ENCODE measurements around the gene TRPM3. TPM values are rescaled to one million over a fixed set of nuclear protein-coding genes. Genes with fewer than 3 reads are reported as not detected.

TRPM3 gene
- total and polyA plus RNA-seq, 5 donors = 0.38 to 2.2 (median 1.2) TPM

- no peak for ATAC-seq
These were observed 601.3 kb downstream of the TRPM3 start for GRCh38 chr9:70519912-70520724.

GRCh38 chr9:70517926-70518610 lies 603.4 kb downstream of the TRPM3 start:
- no peak overlapping the region for H3K4me3 ChIP-seq (ENCODE audit: low read length)
- no peaks in the 10 kb centered on the region for H3K27me3 ChIP-seq (ENCODE audit: control insufficient read depth, insufficient read depth)
- 82% methylated on average over 1 of the region's 1 CpG for WGBS
- H3K4me1 ChIP-seq (ENCODE audit: control insufficient read depth, insufficient read depth, low read length) = no peaks in the 10 kb centered on the region
- no peak for DNase-seq
- H3K27ac ChIP-seq (ENCODE audit: low read length) = no peak overlapping the region
- no peak for ATAC-seq
- no peaks in the 10 kb centered on the region for H3K9me3 ChIP-seq (ENCODE audit: control insufficient read depth, low read length)
- intact Hi-C loops (cut with DNase I) = no loop called here

More at GRCh38 chr9:70519912-70520724, 601.3 kb downstream of the TRPM3 start:
- intact Hi-C loops (cut with DNase I) = no loop called here
- no peaks in the 10 kb centered on the region for H3K4me1 ChIP-seq (ENCODE audit: control insufficient read depth, insufficient read depth, low read length)
- H3K27me3 ChIP-seq (ENCODE audit: control insufficient read depth, insufficient read depth) = no peaks in the 10 kb centered on the region
- H3K27ac ChIP-seq (ENCODE audit: low read length) = no peak overlapping the region
- WGBS = 79% methylated on average over 11 of the region's 11 CpGs
- H3K9me3 ChIP-seq (ENCODE audit: control insufficient read depth, low read length) = no peaks in the 10 kb centered on the region
- no peak for DNase-seq
- H3K4me3 ChIP-seq (ENCODE audit: low read length) = no peak overlapping the region

- Histone ChIP-seq H3K4me1 (ENCODE audit: control insufficient read depth, insufficient read depth, low read length) (no peaks in the 10 kb centered on the region), H3K27me3 (ENCODE audit: control insufficient read depth, insufficient read depth) (no peaks in the 10 kb centered on the region), H3K9me3 (ENCODE audit: control insufficient read depth, low read length) (no peaks in the 10 kb centered on the region), H3K4me3 (ENCODE audit: low read length) (no peak overlapping the region), H3K27ac (ENCODE audit: low read length) (no peak overlapping the region)
- no peak for ATAC-seq
- no peak for DNase-seq
- intact Hi-C loops (cut with DNase I) = no loop called here
- 85% methylated on average over 2 of the region's 2 CpGs for WGBS
These were observed 607.1 kb downstream of the TRPM3 start for GRCh38 chr9:70514273-70514672.

GRCh38 chr9:70511858-70512257 lies 609.6 kb downstream of the TRPM3 start:
- H3K9me3 ChIP-seq (ENCODE audit: control insufficient read depth, low read length) = no peaks in the 10 kb centered on the region
- DNase-seq (no peak), ATAC-seq (no peak)
- intact Hi-C loops (cut with DNase I) = no loop called here
- H3K27me3 ChIP-seq (ENCODE audit: control insufficient read depth, insufficient read depth) = no peaks in the 10 kb centered on the region
- no peak overlapping the region for H3K27ac ChIP-seq (ENCODE audit: low read length)
- H3K4me3 ChIP-seq (ENCODE audit: low read length) = no peak overlapping the region
- H3K4me1 ChIP-seq (ENCODE audit: control insufficient read depth, insufficient read depth, low read length) = no peaks in the 10 kb centered on the region
- 94% methylated on average over 3 of the region's 3 CpGs for WGBS

GRCh38 chr9:70510157-70510770 lies 611.2 kb downstream of the TRPM3 start:
- Histone ChIP-seq H3K27me3 (ENCODE audit: control insufficient read depth, insufficient read depth) (no peaks in the 10 kb centered on the region), H3K9me3 (ENCODE audit: control insufficient read depth, low read length) (no peaks in the 10 kb centered on the region), H3K4me3 (ENCODE audit: low read length) (no peak overlapping the region), H3K27ac (ENCODE audit: low read length) (no peak overlapping the region), H3K4me1 (ENCODE audit: control insufficient read depth, insufficient read depth, low read length) (no peaks in the 10 kb centered on the region)
- 83% methylated on average over 3 of the region's 3 CpGs for WGBS
- peak in 1 of 2 donors; percentile 59 for ATAC-seq
- intact Hi-C loops (cut with DNase I) = no loop called here
- peak in 2 of 3 donors; percentile 59 to 72 for DNase-seq

- Histone ChIP-seq H3K4me1 (ENCODE audit: control insufficient read depth, insufficient read depth, low read length) (no peaks in the 10 kb centered on the region), H3K4me3 (ENCODE audit: low read length) (no peak overlapping the region), H3K27ac (ENCODE audit: low read length) (no peak overlapping the region), H3K27me3 (ENCODE audit: control insufficient read depth, insufficient read depth) (no peaks in the 10 kb centered on the region), H3K9me3 (ENCODE audit: control insufficient read depth, low read length) (no peaks in the 10 kb centered on the region)
- ATAC-seq = no peak
- WGBS = 79% methylated on average over 2 of the region's 2 CpGs
- intact Hi-C loops (cut with DNase I) = no loop called here
- no peak for DNase-seq
These were observed 615.3 kb downstream of the TRPM3 start for GRCh38 chr9:70506159-70506558.

- Histone ChIP-seq H3K27me3 (ENCODE audit: control insufficient read depth, insufficient read depth) (no peaks in the 10 kb centered on the region), H3K9me3 (ENCODE audit: control insufficient read depth, low read length) (no peaks in the 10 kb centered on the region), H3K27ac (ENCODE audit: low read length) (no peak overlapping the region), H3K4me1 (ENCODE audit: control insufficient read depth, insufficient read depth, low read length) (no peaks in the 10 kb centered on the region), H3K4me3 (ENCODE audit: low read length) (no peak overlapping the region)
- intact Hi-C loops (cut with DNase I) = no loop called here
- ATAC-seq (peak; percentile 37 to 57), DNase-seq (no peak)
- WGBS = 41% methylated on average over 4 of the region's 4 CpGs
These were observed 616.6 kb downstream of the TRPM3 start for GRCh38 chr9:70504834-70505233.

- no peak overlapping the region for H3K27ac ChIP-seq (ENCODE audit: low read length)
- 66% methylated on average over 1 of the region's 1 CpG for WGBS
- intact Hi-C loops (cut with DNase I) = no loop called here
- no peaks in the 10 kb centered on the region for H3K27me3 ChIP-seq (ENCODE audit: control insufficient read depth, insufficient read depth)
- DNase-seq = no peak
- H3K4me1 ChIP-seq (ENCODE audit: control insufficient read depth, insufficient read depth, low read length) = peaks cover 3% of the 10 kb centered on the region
- H3K4me3 ChIP-seq (ENCODE audit: low read length) = no peak overlapping the region
- ATAC-seq = no peak
- no peaks in the 10 kb centered on the region for H3K9me3 ChIP-seq (ENCODE audit: control insufficient read depth, low read length)
These were observed 618.7 kb downstream of the TRPM3 start for GRCh38 chr9:70502690-70503089.

- intact Hi-C loops (cut with DNase I) = no loop called here
- H3K4me1 ChIP-seq (ENCODE audit: control insufficient read depth, insufficient read depth, low read length) = peaks cover 3% of the 10 kb centered on the region
- no peaks in the 10 kb centered on the region for H3K9me3 ChIP-seq (ENCODE audit: control insufficient read depth, low read length)
- no peak overlapping the region for H3K4me3 ChIP-seq (ENCODE audit: low read length)
- ATAC-seq (no peak), DNase-seq (no peak)
- H3K27ac ChIP-seq (ENCODE audit: low read length) = no peak overlapping the region
- 66% methylated on average over 1 of the region's 1 CpG for WGBS
- H3K27me3 ChIP-seq (ENCODE audit: control insufficient read depth, insufficient read depth) = no peaks in the 10 kb centered on the region
These were observed 620.6 kb downstream of the TRPM3 start for GRCh38 chr9:70500793-70501192.

- no peak for DNase-seq
- Histone ChIP-seq H3K27ac (ENCODE audit: low read length) (no peak overlapping the region), H3K27me3 (ENCODE audit: control insufficient read depth, insufficient read depth) (no peaks in the 10 kb centered on the region), H3K9me3 (ENCODE audit: control insufficient read depth, low read length) (no peaks in the 10 kb centered on the region), H3K4me1 (ENCODE audit: control insufficient read depth, insufficient read depth, low read length) (peaks cover 6% of the 10 kb centered on the region), H3K4me3 (ENCODE audit: low read length) (no peak overlapping the region)
- ATAC-seq = no peak
- intact Hi-C loops (cut with DNase I) = loop anchor here in 1 of 4 donors (10.0 kb wide), 1 partner anchor 145 kb away; no protein-coding TSS in a partner anchor
- WGBS = 75% methylated on average over 1 of the region's 1 CpG
These were observed 621.8 kb downstream of the TRPM3 start for GRCh38 chr9:70499621-70500020.

- ATAC-seq (no peak), DNase-seq (no peak)
- H3K27me3 ChIP-seq (ENCODE audit: control insufficient read depth, insufficient read depth) = no peaks in the 10 kb centered on the region
- H3K4me3 ChIP-seq (ENCODE audit: low read length) = no peak overlapping the region
- peaks cover 10% of the 10 kb centered on the region for H3K4me1 ChIP-seq (ENCODE audit: control insufficient read depth, insufficient read depth, low read length)
- intact Hi-C loops (cut with DNase I) = loop anchor here in 1 of 4 donors (10.0 kb wide), 1 partner anchor 144 kb away; no protein-coding TSS in a partner anchor
- H3K9me3 ChIP-seq (ENCODE audit: control insufficient read depth, low read length) = no peaks in the 10 kb centered on the region
- WGBS = 90% methylated on average over 3 of the region's 3 CpGs
- no peak overlapping the region for H3K27ac ChIP-seq (ENCODE audit: low read length)
These were observed 622.6 kb downstream of the TRPM3 start for GRCh38 chr9:70498866-70499265.

Data from right cardiac atrium (tissue), 5 donors.